ENCODE results near the gene C3orf49.
A peak's percentile ranks its signal among the peaks of the same experiment; 100 is the strongest.

DNA sequence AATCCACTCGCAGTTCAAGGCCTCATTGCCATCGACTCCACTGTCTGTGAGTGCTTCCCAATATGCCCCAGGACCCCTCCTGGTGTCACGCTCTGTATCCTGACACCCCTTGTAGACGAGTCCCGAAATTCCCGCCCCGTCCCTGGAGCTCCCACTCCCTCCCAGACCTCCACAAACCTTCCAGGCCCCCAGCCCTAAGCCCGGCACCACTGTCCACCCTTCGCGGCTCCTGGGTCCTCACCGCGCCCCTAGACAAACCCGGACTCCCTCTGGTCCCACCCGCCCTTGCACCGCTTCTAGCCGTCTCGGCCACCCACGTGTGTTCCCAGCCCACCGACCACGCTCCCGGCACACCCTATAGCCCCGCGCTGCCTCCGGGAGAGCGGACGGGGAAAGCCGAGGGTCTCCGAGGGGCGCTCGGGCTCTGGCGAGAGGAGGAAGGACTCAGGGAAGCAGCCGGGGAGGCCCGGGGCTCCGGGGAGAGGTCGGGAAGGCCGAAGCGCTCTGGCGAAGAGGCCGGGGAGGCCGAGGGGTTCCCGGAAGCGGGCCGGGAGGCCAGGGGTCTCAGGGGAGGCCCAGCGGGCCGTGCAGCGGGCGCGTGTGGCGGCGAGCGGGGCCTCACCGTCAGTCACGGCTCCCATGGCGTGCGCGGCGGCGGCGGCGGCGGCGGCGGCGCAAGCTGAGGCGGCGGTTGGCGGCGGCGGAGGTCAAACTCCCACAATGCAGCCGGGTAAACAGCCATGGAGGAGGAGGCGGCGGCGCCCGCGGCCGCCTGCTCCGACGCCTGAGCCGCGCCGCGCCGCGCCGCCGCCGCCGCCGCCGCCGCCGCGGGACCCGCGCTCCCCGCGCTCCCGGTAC, 44.3 kb downstream of the C3orf49 start, which contains the start of the genes ATXN7 and THOC7:
- TF ChIP-seq SP1 (IDR thresholded peaks at IDR 0.05) (no peak), LEF1 (IDR thresholded peaks at IDR 0.05; ENCODE audit: borderline replicate concordance) (peak; percentile 64; the same call in 1 of the 2 replicates), TARDBP (IDR thresholded peaks at IDR 0.05) (no peak), FOXM1 (IDR thresholded peaks at IDR 0.05; ENCODE audit: borderline replicate concordance) (no peak), CTBP1 (IDR thresholded peaks at IDR 0.05; ENCODE audit: borderline replicate concordance) (no peak), ELF4 (IDR thresholded peaks at IDR 0.05) (no peak), ZNF384 (IDR thresholded peaks at IDR 0.05) (no peak), L3MBTL2 (conservative IDR thresholded peaks at IDR 0.05) (peak; percentile 70), FOXK2 (IDR thresholded peaks at IDR 0.05) (no peak), NFRKB (IDR thresholded peaks at IDR 0.05) (no peak), FOXA1 (IDR thresholded peaks at IDR 0.05) (no peak), ARNT (IDR thresholded peaks at IDR 0.05) (0 out of 2 replicates have a peak, but pooled peaks have one; percentile 29), BHLHE40 (IDR thresholded peaks at IDR 0.05; ENCODE audit: borderline replicate concordance) (no peak)
- TF ChIP-seq, protein P1, sequence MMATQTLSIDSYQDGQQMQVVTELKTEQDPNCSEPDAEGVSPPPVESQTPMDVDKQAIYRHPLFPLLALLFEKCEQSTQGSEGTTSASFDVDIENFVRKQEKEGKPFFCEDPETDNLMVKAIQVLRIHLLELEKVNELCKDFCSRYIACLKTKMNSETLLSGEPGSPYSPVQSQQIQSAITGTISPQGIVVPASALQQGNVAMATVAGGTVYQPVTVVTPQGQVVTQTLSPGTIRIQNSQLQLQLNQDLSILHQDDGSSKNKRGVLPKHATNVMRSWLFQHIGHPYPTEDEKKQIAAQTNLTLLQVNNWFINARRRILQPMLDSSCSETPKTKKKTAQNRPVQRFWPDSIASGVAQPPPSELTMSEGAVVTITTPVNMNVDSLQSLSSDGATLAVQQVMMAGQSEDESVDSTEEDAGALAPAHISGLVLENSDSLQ (IDR thresholded peaks at IDR 0.05) = no peak
